GM21360 (cell line): ENCODE data around the gene STRN4.
"Not testable (repeated sequence)": the region's sequence is repeated elsewhere in the genome, so short reads cannot be mapped to it uniquely, and the experiment has no call there.

ENCODE experiments used
- ATAC-seq: cut with Tn5 transposase; IDR thresholded peaks from one replicate; pipeline ENCODE4 v1.9.1; 2021; ENCODE audit warnings: mild to moderate bottlenecking, moderate library complexity; ENCODE audit not compliant: unreplicated experiment

The STRN4 gene

DNA sequence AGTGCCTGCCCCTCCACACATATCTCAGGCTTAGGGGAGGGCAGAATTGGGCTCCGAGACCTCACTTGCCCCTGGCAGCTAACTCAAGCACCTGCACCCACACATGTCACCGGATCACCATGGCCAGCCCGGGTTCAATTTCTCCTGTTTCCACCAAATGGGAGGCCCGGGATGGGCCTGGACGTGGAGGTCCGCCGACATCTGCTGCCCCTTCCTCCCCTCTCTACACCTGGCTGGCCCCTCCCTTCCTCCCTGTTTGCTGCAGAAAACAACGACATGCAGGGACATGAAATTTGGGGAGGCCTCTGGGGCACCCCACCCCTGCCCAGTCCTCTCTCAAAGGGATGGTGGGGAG, 30.7 kb downstream of the STRN4 start:
- ATAC-seq: no peak

DNA sequence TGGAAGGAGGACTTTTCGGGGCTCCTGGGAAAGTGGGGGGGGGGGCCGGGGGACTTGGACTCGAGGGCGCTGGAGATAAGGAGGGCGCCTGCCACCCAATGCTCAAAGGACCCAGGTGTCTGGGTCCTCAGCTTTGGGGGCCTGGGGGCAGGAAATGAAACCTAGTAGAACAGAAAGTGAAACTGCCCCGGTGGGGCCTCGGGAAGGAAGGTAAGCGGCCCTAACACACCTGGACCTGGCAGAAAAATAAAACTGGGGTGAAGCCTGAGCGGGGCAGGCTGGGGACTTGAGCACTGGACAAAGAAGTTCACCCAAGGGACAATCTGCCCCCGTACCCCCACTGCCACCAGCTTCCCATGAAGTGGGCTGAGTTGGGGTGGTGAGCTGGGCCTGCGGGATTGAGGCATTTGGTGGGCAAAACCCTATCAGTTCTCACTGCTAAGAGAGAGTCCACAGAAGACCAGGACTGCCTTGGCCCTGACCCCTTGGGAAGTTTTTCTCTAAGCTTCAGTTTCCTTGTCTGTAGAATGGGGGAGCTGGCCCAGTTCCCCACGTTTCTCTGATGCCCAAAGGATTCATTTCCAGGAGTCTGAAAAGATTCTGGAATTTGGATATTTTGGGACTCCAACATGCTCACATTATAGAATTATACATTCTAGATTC, 31.7 kb downstream of the STRN4 start:
- no peak for ATAC-seq

DNA sequence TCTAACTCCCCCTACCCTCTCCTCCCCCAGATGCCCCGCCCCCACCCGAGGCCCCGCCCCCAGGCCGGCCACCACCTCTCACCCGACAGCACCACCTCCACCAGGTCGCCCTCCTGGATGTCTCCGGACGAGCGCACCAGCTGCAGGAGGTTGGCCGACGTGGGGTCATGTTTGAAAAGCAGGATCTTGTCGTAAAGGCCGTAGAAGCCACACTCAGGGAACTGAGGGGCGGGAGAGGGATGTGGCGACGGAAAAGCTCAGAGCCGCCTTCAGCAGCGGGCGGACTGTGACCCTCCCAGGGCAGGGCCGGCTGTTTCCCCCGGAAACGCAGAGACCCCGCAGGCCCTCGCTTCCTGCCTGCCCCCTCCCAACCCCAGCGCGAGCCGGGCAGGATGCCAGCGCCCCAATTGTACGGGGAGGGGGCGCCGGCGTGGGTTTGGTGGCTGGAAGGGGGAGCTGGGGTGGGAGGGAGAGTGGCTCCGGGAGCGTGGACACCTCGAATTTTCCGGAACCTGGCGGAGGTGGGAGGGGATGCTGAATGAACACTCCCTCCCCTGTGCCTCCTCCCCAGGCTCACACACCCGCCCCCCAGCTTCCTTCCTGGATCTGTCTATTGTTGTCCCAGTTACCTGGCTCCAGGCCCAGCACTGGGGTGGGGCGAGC, 32.3 kb downstream of the STRN4 start:
- ATAC-seq: no peak

DNA sequence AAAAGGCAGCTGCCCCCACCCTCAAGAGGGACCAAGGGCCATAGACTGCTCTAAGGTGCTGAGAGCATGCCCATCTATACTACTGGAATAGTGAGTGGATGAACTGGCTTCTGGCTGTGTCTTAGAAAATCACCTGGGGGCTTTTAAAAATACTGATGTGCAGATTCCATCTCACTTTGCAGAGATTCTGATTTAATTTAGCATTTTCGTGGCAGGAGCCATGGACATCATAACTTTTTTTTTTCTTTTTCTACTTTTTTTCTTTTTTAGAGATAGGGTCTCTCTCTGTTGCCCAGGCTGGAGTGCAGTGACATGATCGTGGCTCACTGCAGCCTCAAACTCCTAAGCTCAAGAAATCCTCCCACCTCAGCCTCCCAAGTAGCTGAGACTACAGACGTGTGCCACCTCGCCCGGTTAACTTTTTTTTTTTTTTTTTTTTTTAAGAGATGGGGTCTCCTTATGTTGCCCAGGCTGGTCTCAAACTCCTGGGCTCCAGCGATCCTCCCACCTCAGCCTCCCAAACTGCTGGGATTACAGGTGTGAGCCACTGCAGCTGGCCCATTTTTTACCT, 33.4 kb downstream of the STRN4 start:
- not testable (repeated sequence) for ATAC-seq

DNA sequence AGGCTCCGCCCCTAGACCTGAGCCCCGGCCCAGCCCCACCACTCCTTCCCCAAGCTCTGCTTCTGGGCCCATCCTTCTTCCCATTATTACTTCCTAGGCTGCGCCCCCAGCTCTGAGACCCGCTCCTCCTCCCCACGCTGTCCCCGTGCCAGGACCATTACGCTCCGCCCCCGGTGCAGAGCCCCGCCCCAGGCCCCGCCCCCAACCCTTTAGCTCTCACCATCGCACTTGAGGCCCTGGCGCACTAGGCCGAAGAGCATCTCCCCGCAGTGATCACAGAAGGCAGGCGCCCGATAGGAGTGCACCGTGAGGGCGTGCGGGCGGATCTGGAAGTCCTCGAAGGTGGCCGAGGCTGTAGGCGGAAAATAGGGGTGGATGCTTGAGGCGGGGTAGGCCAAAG, 35.6 kb downstream of the STRN4 start:
- no peak for ATAC-seq

DNA sequence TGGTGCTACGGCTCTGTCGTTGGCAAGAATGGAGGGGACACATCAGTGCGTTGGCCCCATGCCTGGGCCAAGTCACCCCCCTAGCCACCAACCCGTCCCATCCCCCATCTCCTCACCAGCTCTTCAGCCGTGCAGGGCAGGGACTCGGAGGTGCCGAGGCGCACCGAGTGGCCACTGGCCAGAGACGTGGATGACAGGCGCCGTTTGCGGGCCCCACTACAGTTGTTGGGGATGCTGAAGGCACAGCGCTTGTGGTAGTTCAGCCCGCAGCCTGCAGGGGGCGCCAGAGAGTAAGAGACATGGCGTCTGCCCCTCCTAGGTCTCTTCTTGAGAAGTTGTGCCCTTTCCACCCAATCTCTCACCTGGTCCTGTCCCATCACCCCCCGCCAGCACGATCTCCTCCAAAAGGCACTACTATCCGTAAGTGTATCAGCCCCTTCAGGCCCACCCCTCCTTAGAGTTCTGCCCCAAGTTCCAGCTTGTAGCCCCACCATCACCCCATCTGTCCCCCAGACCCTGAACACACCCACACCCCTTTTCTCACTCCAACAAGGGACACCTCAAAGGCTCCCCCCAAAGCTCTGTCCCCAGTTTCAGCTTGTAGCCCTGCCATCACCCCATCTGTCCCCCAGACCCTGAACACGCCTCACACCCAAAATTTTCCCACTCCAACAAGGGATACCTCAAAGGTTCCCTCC, 41.7 kb downstream of the STRN4 start:
- ATAC-seq: no peak

DNA sequence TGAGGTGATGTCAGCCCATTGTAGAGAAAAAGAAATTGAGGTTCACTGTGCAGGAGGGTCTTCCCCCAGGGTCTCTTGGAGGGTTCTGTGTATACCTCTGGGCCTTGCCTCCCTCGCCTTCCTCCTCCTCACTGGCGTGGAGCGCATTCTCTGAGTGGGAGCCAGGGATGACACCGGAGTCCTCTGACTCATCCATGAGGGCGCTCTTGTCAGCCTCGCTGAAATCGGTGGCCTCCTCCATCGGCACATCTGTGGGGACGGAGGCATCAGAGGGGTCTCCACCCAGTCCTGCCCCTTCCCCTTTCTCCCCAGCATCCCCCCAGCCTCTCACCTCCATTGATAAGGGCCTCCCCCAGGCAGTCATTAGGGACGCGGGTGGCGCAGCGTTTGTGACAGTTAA, 45.5 kb downstream of the STRN4 start:
- ATAC-seq: no peak

DNA sequence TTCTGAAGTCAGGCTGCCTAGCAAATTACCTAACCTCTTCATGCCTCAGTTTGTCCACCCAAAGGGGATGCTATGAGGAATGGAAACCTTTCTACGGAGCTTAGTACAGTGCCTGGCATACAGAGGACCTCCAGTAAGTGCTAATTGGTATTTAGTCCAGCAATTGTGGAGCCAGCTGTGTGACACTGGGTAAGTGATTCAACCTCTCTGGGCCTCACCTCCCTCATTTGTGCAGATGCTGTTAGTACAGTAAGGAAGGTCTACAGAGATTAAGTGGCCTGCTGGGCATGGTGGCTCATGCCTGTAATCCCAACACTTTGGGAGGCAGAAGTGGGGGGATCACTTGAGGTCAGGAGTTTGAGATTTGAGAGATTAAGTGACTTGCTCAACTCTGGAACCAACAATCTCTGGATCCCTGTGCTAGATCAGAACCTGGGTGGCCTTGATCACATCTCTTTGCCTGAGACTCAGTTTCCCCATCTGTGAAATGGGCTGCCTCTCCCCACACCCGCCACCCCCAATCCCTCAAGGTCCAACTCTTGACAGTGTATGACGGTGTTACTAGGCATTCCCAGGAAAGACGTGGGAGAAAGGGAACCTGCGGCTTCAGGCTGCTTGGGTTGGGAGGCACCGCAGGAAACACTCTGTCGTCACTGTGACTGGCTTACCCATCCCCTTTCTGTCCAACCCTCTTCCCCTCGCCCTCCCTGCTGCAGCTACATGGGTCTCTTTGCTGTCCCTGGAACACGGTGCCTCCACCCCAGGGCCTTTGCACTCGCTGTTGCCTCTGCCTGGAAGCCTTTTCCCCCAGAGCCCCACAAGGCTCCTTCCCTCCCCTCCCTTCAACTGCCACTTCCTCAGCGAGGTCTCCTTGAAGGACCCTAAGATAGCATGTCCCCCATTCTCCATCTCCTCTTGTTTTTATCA, 47.6 kb downstream of the STRN4 start:
- ATAC-seq: no peak

DNA sequence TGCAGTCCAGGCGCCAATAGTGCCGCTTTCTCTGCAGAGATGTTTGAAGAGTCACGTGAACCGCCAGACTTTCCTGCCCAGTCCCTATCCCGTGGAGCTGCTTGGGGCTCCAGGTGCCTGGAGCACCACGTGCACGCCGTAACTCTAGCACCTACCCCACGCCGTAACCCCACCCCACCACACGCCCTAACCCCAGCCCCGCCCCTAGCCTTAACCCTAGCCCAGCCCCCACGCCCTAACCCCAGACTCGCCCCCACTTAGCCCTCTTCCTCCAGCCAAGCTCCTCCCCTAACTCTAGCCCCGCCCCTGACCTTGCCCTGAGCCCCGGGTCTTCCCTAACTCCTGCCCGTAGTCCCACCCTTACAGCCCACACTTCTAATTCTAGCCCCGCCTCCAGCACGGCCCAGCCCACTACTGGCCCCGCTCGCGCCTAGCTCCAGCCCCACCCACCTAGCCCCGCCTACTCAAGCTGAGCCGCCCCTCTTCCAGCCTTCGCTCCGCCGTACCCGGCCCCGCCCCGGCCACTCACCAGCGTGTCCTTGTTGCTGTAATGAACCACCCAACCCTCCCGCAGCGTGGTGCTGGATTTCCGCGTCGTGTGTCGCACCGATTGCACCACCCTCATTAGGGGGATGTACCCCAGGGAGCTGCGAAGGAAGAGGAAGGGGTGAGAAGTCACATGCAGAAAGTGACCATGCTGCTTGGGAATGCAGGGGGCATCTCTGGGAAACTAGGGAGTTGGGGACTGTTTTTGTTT, 48.9 kb downstream of the STRN4 start:
- no peak for ATAC-seq

DNA sequence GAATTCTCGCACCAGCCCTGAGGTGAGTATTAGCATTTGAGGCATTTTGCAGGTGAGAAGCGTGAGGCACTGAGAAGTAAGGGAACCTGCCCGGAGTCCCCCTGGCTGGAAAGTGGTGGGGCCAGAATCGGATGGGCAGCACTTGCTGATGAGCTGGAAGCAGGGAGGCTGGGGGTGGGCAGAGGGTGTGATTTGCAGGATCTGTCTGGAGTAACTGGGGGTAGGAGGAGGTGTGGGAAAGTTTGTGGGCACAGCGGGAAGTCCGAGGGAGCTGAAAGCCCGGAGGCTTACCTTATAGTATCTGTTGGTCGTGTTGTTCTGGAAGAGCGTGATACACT, 49.4 kb downstream of the STRN4 start:
- no peak for ATAC-seq

DNA sequence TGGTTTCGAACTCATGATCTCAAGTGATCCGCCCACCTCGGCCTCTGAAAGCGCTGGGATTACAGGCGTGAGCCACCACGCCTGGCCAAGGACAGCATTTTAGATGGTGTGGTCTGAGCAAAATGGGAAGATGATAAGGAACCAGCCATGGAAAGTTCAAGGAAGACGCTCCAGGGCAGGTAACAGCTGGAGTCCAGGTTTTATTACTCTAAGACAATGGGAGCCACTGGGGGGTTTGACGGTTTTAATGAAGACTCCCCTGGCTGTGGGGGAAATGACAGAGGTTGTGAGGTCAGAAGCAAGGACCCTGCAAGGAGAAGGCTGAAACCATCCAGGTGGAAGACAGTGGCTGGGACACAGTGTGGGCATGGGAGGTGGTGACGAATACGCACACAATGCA, 50.2 kb downstream of the STRN4 start:
- ATAC-seq: no peak

DNA sequence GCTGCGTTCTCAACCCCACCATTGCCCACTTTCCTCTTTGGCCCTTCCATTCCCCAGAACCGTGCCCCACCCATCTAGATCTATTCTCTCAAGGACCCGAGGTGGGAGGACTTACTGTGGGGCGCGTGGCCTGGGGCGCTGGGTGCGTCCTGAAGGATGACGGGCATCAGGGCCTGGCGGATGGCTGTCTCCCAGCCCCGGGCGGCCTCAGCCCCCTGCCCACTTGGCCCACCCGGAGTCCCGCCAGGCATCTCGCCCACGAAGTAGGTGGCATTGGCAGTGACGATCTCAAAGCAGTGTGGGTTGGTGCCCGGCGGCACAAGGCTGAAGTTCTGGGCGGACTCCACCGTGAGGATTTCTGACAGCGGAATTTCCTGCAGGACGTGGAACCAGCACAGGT, 52.5 kb downstream of the STRN4 start:
- no peak for ATAC-seq

DNA sequence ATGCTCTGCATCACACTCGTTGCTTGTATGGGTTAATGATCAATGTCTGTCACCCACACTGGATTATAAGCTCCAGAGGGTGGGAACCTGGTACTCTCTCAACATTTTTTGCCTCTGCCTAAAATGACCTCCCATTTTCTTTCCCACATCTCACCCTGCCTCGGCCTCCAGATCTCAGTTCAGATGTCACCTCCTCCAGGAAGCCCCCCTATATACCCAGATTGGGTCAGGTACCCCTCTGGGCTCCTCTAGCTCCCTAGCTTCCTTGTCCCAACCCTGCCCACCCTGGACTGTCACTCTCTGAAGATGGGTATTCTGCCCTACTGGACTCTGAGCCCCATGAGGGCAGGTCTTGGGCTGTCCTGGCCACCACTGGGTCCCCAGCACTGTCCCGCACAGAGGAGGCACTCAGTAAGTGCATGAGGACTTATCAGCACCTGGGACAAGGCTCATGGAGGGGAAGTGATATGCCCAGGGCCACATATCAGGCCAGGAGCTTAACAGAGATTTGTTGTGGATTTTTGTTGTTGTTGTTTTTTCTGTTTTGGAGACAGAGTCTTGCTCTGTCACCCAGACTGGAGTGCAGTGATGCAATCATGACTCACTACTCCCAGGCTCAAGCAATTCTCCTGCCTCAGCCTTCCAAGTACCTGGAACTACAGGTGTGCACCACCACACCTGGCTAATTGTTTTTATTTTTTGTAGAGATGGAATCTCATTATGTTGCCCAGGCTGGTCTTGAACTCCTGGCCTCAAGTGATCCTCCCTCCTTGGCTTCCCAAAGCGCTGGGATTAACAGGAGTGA, 53.1 kb downstream of the STRN4 start:
- ATAC-seq: no peak

DNA sequence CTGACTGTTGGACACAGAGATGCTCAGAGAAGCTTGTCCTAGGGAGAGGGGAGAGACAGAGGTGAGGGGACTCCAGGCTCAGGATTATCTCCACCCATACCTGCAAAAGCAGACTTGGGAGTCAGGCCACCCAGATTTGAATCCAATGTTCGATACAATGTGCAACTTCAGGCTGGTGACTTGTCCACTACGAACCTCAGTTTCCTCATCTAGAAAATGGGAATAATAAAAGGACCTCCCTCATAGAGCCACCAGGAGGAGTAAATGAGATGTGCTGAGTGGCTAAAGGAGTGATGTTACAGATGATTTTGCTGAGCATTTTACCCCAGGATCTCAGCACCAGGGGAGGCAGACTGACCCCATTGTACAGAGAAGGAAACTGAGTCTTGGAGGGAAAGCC, 54.3 kb downstream of the STRN4 start:
- ATAC-seq: no peak

DNA sequence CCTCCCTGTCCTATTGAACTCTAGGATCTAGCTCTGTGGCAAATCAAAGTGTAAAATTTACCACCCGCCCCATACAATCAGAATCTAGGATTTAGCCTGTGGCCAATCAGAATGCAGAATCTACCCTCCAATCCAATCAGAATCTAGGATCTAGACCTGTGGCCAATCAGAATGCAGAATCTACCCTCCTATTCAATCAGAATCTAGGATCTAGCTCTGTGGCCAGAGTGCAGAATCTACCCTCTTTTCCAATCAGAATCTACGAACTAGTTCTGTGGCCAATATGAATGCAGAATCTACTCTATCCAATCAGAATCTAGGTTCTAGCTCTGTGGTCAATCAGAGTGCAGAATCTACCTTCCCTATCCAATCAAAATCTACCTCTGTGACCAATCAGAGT, 55.1 kb downstream of the STRN4 start:
- ATAC-seq: no peak

DNA sequence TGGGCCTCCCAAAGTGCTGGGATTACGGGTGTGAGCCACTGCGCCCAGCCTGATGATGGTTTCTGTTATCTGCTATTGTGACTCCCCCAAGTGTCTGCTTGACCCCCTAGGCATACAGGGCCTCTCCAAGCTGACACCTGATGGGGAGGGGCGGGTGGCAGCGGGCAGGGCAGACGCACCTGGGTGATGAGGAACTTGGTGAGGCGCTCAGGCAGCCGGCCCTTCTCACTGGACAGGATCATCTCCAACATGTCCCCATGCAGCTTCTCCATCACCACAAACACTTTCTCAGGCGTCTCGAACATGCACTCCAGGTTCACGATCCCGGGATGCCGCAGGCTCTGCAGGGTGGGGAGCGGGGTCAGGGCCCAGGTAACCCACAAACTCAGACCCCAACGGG, 56.9 kb downstream of the STRN4 start:
- no peak for ATAC-seq

DNA sequence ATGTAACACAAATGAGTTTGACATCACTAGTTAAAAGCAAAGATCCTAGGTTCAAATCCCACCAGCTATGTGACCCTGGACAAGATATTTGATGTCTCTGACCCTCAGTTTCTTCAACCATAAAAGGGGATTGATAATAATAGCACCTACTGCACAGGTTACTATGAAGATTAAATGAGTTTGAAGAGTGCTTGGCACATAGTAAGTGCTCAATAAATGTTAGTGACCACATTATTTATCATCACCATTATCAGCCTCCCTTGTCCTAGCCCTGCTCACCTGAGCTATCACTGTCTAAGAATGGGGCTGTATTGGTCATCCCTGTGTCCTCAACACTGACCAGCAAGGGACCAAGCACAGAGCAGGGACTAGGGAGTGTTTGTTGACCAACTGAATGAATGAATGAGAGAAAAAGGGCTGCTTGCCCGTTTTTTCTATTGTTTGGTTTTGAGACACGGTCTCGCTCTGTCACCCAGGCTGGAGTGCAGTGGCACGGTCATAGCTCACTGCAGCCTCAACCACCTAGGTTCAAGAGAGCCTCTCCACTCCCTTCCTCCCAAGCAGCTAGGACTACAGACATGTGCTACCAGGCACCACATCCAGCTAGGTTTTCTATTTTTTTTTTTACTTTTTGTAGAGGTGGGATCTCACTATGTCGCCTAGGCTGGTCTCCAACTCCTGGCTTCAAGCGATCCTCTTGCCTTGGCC, 58.7 kb downstream of the STRN4 start:
- ATAC-seq: no peak

DNA sequence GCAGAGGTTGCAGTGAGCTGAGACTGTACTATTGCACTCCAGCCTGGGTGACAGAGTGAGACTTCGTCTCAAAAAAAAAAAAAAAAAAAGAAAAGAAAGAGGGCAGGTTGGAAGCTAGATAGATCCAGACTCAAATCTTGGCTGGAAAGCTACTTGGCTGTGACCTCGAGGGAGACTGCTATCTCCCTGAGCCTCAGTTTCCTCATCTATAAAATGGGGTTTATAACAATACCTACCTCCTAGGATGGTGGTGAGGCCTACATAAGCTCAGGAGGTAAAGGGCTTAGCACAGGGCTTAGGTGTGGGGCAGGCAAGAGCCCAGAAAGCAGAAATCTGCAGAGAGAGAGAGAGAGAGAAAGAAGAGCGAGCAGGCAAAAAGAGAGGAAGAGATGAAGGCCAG, 61.1 kb downstream of the STRN4 start:
- ATAC-seq: no peak

DNA sequence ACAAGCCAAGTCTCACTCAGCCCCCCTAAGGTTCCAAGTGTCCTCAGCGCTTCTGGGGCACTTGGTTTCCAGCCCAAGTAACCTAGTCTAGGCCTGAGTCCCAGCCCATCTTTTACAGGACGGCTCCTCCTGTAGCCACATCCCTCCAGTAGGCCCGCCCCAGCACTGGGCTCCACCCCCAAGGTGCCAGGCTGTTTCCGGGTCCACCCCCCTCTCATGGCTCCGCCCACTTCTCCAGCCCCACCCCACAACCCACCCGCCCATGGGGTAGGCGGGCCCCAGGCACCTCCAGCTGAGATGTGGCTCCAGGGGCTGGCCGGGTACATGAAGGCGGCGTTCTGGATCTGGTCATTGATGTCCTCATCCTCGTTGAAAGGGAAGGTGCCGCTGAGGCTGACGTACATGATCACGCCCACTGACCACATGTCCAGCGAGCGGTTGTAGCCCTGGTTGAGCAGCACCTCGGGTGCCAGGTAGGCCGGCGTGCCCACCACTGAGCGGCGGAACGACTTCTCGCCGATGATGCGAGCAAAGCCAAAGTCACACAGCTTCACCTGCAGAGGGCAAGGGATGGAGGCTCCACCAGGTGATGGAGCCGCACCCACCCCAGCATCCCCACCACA, 68.0 kb downstream of the STRN4 start:
- ATAC-seq: no peak
